Stimulated activated CD4-positive, alpha-beta T cell treated with anti-CD3 and anti-CD28 coated beads, TNF-alpha, amount 100 ng/mL, for 1 hour (primary cell): ENCODE measurements around the gene SRSF6.
"Not testable (repeated sequence)": the region's sequence is repeated elsewhere in the genome, so short reads cannot be mapped to it uniquely, and the experiment has no call there.

Experiments
- DNase-seq, 3 donors: peaks; one replicate each; pipeline ENCODE4 v3.0.0-alpha.2; 2020; ENCODE audit warnings: low read depth in 3 of 3, low spot score in 1 of 3

SRSF6 gene

GRCh38 chr20:43473381-43473704 lies 15.6 kb downstream of the SRSF6 start:
- DNase-seq = no peak

- no peak for DNase-seq
These were observed 19.5 kb downstream of the SRSF6 start for GRCh38 chr20:43477193-43477592.

- DNase-seq = no peak
These were observed 19.9 kb downstream of the SRSF6 start for GRCh38 chr20:43477619-43478018.

- DNase-seq = no peak
These were observed 32.3 kb downstream of the SRSF6 start for GRCh38 chr20:43490038-43490437.

- DNase-seq = no peak
These were observed 34.4 kb downstream of the SRSF6 start for GRCh38 chr20:43492101-43492500.

- no peak for DNase-seq
These were observed 37.7 kb downstream of the SRSF6 start for GRCh38 chr20:43495388-43495787.

GRCh38 chr20:43502021-43502420 lies 44.3 kb downstream of the SRSF6 start:
- DNase-seq = not testable (repeated sequence)

- no peak for DNase-seq
These were observed 48.5 kb downstream of the SRSF6 start for GRCh38 chr20:43506238-43506637.

- DNase-seq = no peak
These were observed 49.7 kb downstream of the SRSF6 start, which contains the start of gene L3MBTL1 for GRCh38 chr20:43507150-43508080. Gene L3MBTL1 (plus strand): TSS chr20:43507697. CDS start chr20:43513504, 5,807 bp downstream.

GRCh38 chr20:43508106-43508505 lies 50.4 kb downstream of the SRSF6 start:
- no peak for DNase-seq

- DNase-seq = no peak
These were observed 50.9 kb downstream of the SRSF6 start for GRCh38 chr20:43508604-43509040.

- no peak for DNase-seq
These were observed 54.2 kb downstream of the SRSF6 start for GRCh38 chr20:43511879-43512278.

GRCh38 chr20:43513372-43513930 lies 55.8 kb downstream of the SRSF6 start:
- no peak for DNase-seq
